ENCODE measurements around the gene HNRNPA3. TPM values are rescaled to one million over a fixed set of nuclear protein-coding genes. Genes with fewer than 3 reads are reported as not detected.

The HNRNPA3 gene
- polyA plus RNA-seq, 1 of the 3 experiments (the other 2 are of a cell fraction) = 102 TPM

GRCh38 chr2:177249038-177249437 is 36.4 kb downstream of the HNRNPA3 start:
- H3K79me2 ChIP-seq (ENCODE audit: insufficient read depth) = peaks cover 100% of the 10 kb centered on the region
- H3K9me3 ChIP-seq = no peaks in the 10 kb centered on the region
- POLR2A ChIA-PET = no interaction called here
- CTCF ChIA-PET = interaction anchor here (1.8 to 8.9 kb wide), 2 partner anchors 14 to 85 kb away, joined by 7 to 67 read pairs; partner anchors contain the start of gene NFE2L2
- TF ChIP-seq EZH2phosphoT487 (IDR thresholded peaks at IDR 0.05; ENCODE audit: borderline replicate concordance, low read depth) (no peak), REST (IDR thresholded peaks at IDR 0.05; ENCODE audit: low read depth, low read length) (no peak), TEAD4 (IDR thresholded peaks at IDR 0.05; ENCODE audit: borderline replicate concordance, insufficient read depth) (no peak), SIN3A (IDR thresholded peaks at IDR 0.05; ENCODE audit: borderline replicate concordance, low read depth, low read length) (no peak), ELF1 (IDR thresholded peaks at IDR 0.05) (no peak)
- peaks cover 19% of the 10 kb centered on the region for H3F3A ChIP-seq (replicated peaks; ENCODE audit: insufficient read depth)
- 88% methylated on average over 7 of the region's 7 CpGs for WGBS (ENCODE audit: low lambda C conversion rate)
- no peak overlapping the region for H3K9ac ChIP-seq
- H2AFZ ChIP-seq (ENCODE audit: low read depth) = no peak overlapping the region
- no peak for DNase-seq
- H3K4me1 ChIP-seq (ENCODE audit: control insufficient read depth in 1 of 2, insufficient read depth in 2 of 2, low read depth in 1 of 2, low read length in 1 of 2) = peaks cover 2 to 27% of the 10 kb centered on the region in 2 experiments; a peak in 3 of 4 replicates
- H4K20me1 ChIP-seq (ENCODE audit: insufficient read depth) = peaks cover 67% of the 10 kb centered on the region
- no peak overlapping the region for H3K4me2 ChIP-seq
- no peak overlapping the region for H3K4me3 ChIP-seq (ENCODE audit: low read depth in 2 of 2, low read length in 1 of 2)
- H3K36me3 ChIP-seq (replicated peaks in 1 of 2; ENCODE audit: control insufficient read depth in 1 of 2, insufficient read depth in 2 of 2, low read length in 1 of 2) = peaks cover 3 to 9% of the 10 kb centered on the region in 2 experiments
- H3K9me2 ChIP-seq = no peaks in the 10 kb centered on the region
- no peaks in the 10 kb centered on the region for H3K27me3 ChIP-seq (ENCODE audit: insufficient read depth)
- H3K27ac ChIP-seq (ENCODE audit: low read depth in 2 of 2, low read length in 1 of 2) = no peak overlapping the region

- H3K36me3 ChIP-seq (replicated peaks in 1 of 2; ENCODE audit: control insufficient read depth in 1 of 2, insufficient read depth in 2 of 2, low read length in 1 of 2) = peaks cover 6 to 11% of the 10 kb centered on the region in 2 experiments
- ChIA-PET POLR2A (no interaction called here), CTCF (interaction anchor here (1.2 to 8.9 kb wide), 2 partner anchors 12 to 86 kb away, joined by 5 to 67 read pairs; partner anchors contain the start of gene NFE2L2)
- no peak overlapping the region for H3K27ac ChIP-seq (ENCODE audit: low read depth in 2 of 2, low read length in 1 of 2)
- peaks cover 100% of the 10 kb centered on the region for H3K79me2 ChIP-seq (ENCODE audit: insufficient read depth)
- no peak overlapping the region for H3K4me2 ChIP-seq
- TF ChIP-seq TEAD4 (IDR thresholded peaks at IDR 0.05; ENCODE audit: borderline replicate concordance, insufficient read depth) (no peak), MXI1 (IDR thresholded peaks at IDR 0.05; ENCODE audit: low read depth, low read length) (no peak), RAD21 (IDR thresholded peaks at IDR 0.05; ENCODE audit: low read length) (no peak), CTCF (IDR thresholded peaks at IDR 0.05) (no peak), TCF12 (IDR thresholded peaks at IDR 0.05) (no peak), YY1 (IDR thresholded peaks at IDR 0.05; ENCODE audit: low read depth) (no peak), MAX (IDR thresholded peaks at IDR 0.05; ENCODE audit: low read depth) (no peak), ELF1 (IDR thresholded peaks at IDR 0.05) (no peak), JUND (IDR thresholded peaks at IDR 0.05) (no peak), EZH2phosphoT487 (IDR thresholded peaks at IDR 0.05; ENCODE audit: borderline replicate concordance, low read depth) (no peak), IRF3 (IDR thresholded peaks at IDR 0.05; ENCODE audit: low read depth, low read length) (no peak), NFIC (IDR thresholded peaks at IDR 0.05; ENCODE audit: borderline replicate concordance) (no peak), ZBTB33 (IDR thresholded peaks at IDR 0.05; ENCODE audit: borderline replicate concordance, low read depth) (no peak), FOXM1 (IDR thresholded peaks at IDR 0.05; ENCODE audit: low read depth) (no peak), MEF2A (IDR thresholded peaks at IDR 0.05; ENCODE audit: borderline replicate concordance, low read depth) (no peak)
- peaks cover 8 to 19% of the 10 kb centered on the region in 2 experiments; a peak in 2 of 4 replicates for H3K4me1 ChIP-seq (ENCODE audit: control insufficient read depth in 1 of 2, insufficient read depth in 2 of 2, low read depth in 1 of 2, low read length in 1 of 2)
- no peak overlapping the region for H2AFZ ChIP-seq (ENCODE audit: low read depth)
- H3F3A ChIP-seq (replicated peaks; ENCODE audit: insufficient read depth) = peaks cover 13% of the 10 kb centered on the region
- H4K20me1 ChIP-seq (ENCODE audit: insufficient read depth) = peaks cover 78% of the 10 kb centered on the region
- H3K4me3 ChIP-seq (ENCODE audit: low read depth in 2 of 2, low read length in 1 of 2) = no peak overlapping the region
- 91% methylated on average over 5 of the region's 5 CpGs for WGBS (ENCODE audit: low lambda C conversion rate)
- H3K9me3 ChIP-seq = no peaks in the 10 kb centered on the region
- H3K9ac ChIP-seq = no peak overlapping the region
- no peaks in the 10 kb centered on the region for H3K27me3 ChIP-seq (ENCODE audit: insufficient read depth)
- DNase-seq = no peak
- no peaks in the 10 kb centered on the region for H3K9me2 ChIP-seq
Observed at GRCh38 chr2:177250461-177250860, 37.9 kb downstream of the HNRNPA3 start.
